ENCODE results near the gene C14orf93. TPM values are rescaled to one million over a fixed set of nuclear protein-coding genes. Genes with fewer than 3 reads are reported as not detected.
A peak's percentile ranks its signal among the peaks of the same experiment; 100 is the strongest.

Gene C14orf93
- total and polyA plus RNA-seq, 4 donors: 7.5 to 14.9 (median 9.3) TPM

DNA sequence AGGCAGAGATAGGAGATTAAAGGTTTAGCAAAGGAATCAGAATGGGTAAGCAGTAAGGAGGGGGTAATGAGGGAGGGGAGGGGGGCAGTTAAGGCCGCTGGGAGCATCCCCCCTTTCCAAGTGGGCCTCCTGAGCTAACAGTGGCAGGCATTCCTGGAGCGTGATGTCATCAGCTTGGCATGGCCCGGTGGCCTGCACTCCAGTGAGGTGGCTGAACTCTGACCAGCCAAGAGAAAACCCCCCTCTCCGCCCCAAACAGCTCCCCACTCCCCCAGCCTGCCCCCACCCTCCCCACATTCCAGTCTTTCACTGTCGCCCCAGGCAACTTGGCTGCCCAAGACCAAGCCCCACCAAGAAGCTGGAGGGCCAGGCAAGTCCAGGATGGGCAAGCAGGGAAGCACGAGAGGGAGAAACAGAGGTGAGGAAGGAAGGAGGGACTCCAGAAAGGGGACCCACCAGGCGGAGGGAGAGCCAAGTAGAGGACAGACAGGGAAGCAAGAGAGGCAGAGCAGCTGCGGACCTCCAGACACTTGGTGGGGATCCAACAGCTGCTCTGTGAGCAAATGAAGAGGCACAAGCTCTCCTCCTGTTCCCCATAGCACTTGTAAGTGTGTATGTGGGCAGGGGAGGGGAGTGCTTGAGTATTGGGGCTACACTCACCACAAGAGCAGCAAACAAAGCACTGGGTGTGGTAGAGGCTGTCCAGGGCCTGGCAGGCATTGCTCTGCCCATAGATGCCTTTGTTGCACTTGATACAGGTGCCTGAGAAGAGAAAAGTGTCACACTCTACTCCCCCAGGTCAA is 32.1 kb downstream of the C14orf93 start:
- peaks cover 0 to 27% (median 9%) of the 10 kb centered on the region in 4 donors for H3K36me3 ChIP-seq (ENCODE audit: control insufficient read depth in 4 of 4, insufficient read depth in 4 of 4, low read length in 4 of 4)
- no peaks in the 10 kb centered on the region for H3K27me3 ChIP-seq (ENCODE audit: control insufficient read depth in 3 of 3, insufficient read depth in 3 of 3, low read length in 2 of 3)
- peak overlapping the region; percentile 52 to 94 for H3K27ac ChIP-seq (ENCODE audit: low read depth in 1 of 2, low read length in 1 of 2)
- peak overlapping the region; percentile 34 to 51 for H3K9ac ChIP-seq (ENCODE audit: insufficient read depth in 1 of 2, low read length in 2 of 2)
- DNase-seq (peak; percentile 70 to 83 (median 79)), ATAC-seq (ENCODE audit: insufficient read depth, low FRiP score) (peak; percentile 16)
- no peak overlapping the region for H3K4me3 ChIP-seq
- WGBS, 2 donors: 50 to 69% methylated on average over 8 of the region's 8 CpGs
- TF ChIP-seq, protein P1, sequence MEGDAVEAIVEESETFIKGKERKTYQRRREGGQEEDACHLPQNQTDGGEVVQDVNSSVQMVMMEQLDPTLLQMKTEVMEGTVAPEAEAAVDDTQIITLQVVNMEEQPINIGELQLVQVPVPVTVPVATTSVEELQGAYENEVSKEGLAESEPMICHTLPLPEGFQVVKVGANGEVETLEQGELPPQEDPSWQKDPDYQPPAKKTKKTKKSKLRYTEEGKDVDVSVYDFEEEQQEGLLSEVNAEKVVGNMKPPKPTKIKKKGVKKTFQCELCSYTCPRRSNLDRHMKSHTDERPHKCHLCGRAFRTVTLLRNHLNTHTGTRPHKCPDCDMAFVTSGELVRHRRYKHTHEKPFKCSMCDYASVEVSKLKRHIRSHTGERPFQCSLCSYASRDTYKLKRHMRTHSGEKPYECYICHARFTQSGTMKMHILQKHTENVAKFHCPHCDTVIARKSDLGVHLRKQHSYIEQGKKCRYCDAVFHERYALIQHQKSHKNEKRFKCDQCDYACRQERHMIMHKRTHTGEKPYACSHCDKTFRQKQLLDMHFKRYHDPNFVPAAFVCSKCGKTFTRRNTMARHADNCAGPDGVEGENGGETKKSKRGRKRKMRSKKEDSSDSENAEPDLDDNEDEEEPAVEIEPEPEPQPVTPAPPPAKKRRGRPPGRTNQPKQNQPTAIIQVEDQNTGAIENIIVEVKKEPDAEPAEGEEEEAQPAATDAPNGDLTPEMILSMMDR (IDR thresholded peaks at IDR 0.05; ENCODE audit: control extremely low read depth, extremely low read depth): no peak
- peaks cover 0 to 40% (median 23%) of the 10 kb centered on the region in 5 donors for H3K4me1 ChIP-seq (ENCODE audit: control insufficient read depth in 5 of 5, insufficient read depth in 5 of 5, low read length in 5 of 5)
- no peaks in the 10 kb centered on the region for H3K9me3 ChIP-seq (ENCODE audit: control insufficient read depth in 4 of 4, insufficient read depth in 3 of 4, low read length in 3 of 4)

GRCh38 chr14:22977434-22977683 is 32.6 kb downstream of the C14orf93 start:
- Histone ChIP-seq H3K4me1 (ENCODE audit: control insufficient read depth in 5 of 5, insufficient read depth in 5 of 5, low read length in 5 of 5) (peaks cover 0 to 39% (median 22%) of the 10 kb centered on the region in 5 donors), H3K9me3 (ENCODE audit: control insufficient read depth in 4 of 4, insufficient read depth in 3 of 4, low read length in 3 of 4) (no peaks in the 10 kb centered on the region), H3K27ac (ENCODE audit: low read depth in 1 of 2, low read length in 1 of 2) (peak overlapping the region; percentile 52 to 91), H3K27me3 (ENCODE audit: control insufficient read depth in 3 of 3, insufficient read depth in 3 of 3, low read length in 2 of 3) (no peaks in the 10 kb centered on the region), H3K36me3 (ENCODE audit: control insufficient read depth in 4 of 4, insufficient read depth in 4 of 4, low read length in 4 of 4) (peaks cover 0 to 32% (median 11%) of the 10 kb centered on the region in 4 donors), H3K9ac (ENCODE audit: insufficient read depth in 1 of 2, low read length in 2 of 2) (peak overlapping the region; percentile 50 to 65), H3K4me3 (no peak overlapping the region)
- ATAC-seq (ENCODE audit: insufficient read depth, low FRiP score) (no peak), DNase-seq (no peak)
- TF ChIP-seq, protein P1 (IDR thresholded peaks at IDR 0.05; ENCODE audit: control extremely low read depth, extremely low read depth): no peak

GRCh38 chr14:22976620-22977433 is 33.1 kb downstream of the C14orf93 start:
- H3K27ac ChIP-seq (ENCODE audit: low read depth in 1 of 2, low read length in 1 of 2): peak overlapping the region; percentile 52 to 91
- 32 to 40% methylated on average over 6 of the region's 6 CpGs for WGBS, 2 donors
- TF ChIP-seq, protein P1 (IDR thresholded peaks at IDR 0.05; ENCODE audit: control extremely low read depth, extremely low read depth): no peak
- H3K36me3 ChIP-seq (ENCODE audit: control insufficient read depth in 4 of 4, insufficient read depth in 4 of 4, low read length in 4 of 4): peaks cover 0 to 33% (median 14%) of the 10 kb centered on the region in 4 donors
- no peaks in the 10 kb centered on the region for H3K9me3 ChIP-seq (ENCODE audit: control insufficient read depth in 4 of 4, insufficient read depth in 3 of 4, low read length in 3 of 4)
- peak overlapping the region; percentile 50 to 65 for H3K9ac ChIP-seq (ENCODE audit: insufficient read depth in 1 of 2, low read length in 2 of 2)
- H3K4me3 ChIP-seq: no peak overlapping the region
- ATAC-seq (ENCODE audit: insufficient read depth, low FRiP score) (no peak), DNase-seq (peak; percentile 65 to 84 (median 78))
- peaks cover 0 to 39% (median 22%) of the 10 kb centered on the region in 5 donors for H3K4me1 ChIP-seq (ENCODE audit: control insufficient read depth in 5 of 5, insufficient read depth in 5 of 5, low read length in 5 of 5)
- H3K27me3 ChIP-seq (ENCODE audit: control insufficient read depth in 3 of 3, insufficient read depth in 3 of 3, low read length in 2 of 3): no peaks in the 10 kb centered on the region
